HG02588 (cell line): ENCODE results near the gene NUAK1.

Source experiments
- ATAC-seq: cut with Tn5 transposase; IDR thresholded peaks from one replicate; pipeline ENCODE4 v1.9.1; 2021; ENCODE audit warnings: mild to moderate bottlenecking, moderate library complexity; ENCODE audit not compliant: unreplicated experiment

NUAK1 gene

DNA sequence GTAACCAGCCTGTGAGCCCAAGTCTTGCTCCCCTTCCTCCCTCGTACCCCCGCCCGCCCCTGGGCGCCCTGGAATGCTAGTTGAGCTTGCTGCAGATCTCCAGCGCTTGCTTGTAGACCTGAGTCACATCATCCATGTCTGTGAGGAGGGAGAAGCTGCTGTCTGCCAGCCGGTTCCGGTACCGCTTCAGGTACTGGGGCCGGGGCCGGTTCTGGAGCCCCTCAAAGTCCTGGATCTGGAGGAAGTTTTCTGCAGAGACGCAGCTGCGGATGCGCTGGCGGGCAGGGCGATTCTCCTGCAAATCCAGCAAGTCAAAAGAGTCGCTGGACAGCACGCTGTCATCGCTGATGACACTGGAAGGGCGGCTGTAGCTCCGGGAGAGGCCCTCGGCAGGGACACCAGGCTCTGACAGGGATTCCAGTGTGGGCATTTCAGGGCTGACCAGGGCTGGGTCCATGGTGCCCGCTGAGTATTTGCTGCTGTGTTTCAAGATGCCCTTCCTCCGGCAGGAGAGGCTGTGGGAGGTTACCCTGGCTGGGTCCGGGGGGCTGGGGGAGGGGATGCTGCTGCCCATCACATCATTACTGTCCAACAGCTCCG, 71.9 kb downstream of the NUAK1 start:
- ATAC-seq: no peak

DNA sequence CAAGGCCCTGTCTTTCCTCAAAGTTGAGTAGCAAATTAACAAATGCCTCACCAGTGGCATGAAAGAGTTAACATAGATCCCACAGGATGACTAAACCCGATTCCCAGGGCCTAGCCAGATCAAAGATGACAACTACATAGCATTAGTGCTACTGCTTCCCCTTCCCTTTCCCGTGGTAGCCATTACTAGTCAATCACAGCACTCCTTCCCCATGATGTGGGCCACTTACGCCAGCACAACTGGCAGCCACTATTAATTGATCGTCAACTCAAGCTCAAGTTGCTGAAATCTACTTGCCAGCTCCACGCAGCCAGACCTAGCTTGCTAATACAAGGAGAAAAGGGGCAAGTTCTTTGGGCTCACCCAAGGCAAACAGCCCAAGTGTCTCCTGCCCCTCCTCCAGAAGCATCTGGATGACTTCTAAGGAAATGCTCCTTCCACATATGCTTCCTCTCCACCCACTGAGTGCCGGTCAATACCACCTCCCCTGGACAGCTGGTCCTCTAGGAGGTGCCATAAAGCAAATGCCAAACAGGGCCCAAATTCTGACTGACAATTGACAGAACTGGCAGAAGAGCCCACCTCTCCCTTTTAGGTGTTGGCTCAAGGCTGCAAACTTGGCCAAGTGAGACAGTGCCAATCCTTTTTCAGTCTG, 72.6 kb downstream of the NUAK1 start:
- no peak for ATAC-seq

DNA sequence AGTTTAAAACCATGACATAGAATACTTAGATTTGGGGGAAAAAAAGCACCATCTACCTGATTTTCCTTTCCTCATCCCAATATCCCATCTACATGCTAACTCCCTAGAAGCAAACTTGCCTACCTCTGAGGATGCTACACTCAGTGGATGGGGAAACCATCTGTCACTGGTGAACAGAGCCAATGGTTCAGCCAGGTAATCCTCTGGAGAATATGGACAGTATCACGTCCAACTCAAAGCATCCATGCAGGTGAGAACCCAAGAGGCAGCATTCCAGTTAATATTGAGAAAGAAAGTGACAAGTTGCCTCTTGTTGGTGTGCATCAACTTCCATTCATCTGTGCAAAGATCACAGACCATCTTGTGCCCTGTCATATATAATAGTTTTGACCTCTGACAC, 73.2 kb downstream of the NUAK1 start:
- ATAC-seq: no peak

DNA sequence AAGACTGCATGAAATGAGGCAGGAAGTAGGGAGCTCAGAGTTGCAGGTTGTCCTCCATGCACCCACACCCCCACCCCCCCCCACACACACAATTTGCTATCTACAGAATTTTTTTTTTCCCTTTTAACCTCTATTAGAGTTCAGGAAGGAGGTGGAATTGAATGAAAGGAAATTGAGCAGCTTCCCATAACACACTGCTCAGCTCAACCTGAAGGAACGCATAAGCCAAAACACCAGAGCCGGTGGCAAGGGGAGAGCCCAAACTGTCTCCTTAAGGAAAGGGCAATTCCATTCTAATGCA, 74.1 kb downstream of the NUAK1 start:
- ATAC-seq: no peak

DNA sequence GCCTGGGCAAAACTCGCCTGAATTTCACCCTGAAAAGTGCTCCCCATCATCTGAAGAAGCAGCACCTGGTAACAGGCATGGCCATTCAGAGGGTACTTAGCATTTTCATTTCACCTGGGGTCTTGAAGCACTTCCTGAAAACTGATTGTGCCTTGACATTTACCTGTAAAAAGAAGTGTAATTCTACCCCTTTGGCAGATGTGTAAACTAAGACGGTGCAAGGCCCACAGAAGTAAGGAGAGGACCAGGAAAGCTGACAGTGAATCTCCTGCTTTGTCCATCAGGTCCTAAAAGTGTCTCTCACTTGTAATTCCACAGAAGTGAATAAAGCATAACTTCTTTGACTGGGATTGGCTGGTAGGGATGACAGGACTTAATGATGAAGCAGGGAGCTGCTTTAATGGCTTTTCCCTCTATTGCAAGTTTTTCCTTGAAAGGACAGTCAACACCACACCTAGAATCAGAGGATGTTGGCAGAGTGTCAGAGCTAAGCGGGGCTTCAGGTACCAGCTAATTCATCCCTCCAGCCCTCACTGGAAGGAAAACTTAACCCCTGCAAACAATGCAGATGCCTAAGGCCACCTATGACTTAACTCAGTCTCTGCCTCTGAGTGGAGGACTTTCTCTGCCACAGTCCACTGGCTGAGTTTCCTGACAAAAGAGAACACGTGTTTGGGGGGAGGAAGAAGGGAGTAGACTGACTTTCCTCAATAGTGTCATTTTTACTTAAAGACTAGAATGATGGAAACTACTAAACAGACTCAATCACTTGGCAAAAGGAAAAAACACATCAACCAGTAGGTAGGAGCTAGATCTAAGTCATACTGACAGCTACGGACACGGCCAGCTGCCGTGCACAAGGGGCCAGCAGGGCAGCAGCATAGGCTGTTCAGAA, 74.7 kb downstream of the NUAK1 start:
- no peak for ATAC-seq

DNA sequence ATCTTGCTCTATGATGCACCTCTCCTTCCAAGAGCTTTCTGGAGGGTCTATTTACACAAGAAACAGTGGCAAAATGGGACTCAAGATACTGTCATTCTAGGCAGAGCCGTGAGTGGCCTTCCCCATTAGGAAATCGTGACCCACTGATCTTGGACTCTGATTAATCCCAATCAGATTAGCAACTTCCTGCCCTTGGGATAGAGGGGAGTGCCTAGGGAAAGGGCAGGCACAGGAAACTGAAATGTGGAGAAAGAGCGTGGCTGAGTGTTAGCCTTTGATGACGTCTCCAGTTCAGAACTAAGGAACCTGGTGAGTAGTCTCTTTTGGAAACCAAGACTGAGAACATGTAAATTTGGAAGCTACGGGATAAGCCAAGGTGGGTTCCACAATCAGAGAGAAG, 76.1 kb downstream of the NUAK1 start:
- no peak for ATAC-seq

DNA sequence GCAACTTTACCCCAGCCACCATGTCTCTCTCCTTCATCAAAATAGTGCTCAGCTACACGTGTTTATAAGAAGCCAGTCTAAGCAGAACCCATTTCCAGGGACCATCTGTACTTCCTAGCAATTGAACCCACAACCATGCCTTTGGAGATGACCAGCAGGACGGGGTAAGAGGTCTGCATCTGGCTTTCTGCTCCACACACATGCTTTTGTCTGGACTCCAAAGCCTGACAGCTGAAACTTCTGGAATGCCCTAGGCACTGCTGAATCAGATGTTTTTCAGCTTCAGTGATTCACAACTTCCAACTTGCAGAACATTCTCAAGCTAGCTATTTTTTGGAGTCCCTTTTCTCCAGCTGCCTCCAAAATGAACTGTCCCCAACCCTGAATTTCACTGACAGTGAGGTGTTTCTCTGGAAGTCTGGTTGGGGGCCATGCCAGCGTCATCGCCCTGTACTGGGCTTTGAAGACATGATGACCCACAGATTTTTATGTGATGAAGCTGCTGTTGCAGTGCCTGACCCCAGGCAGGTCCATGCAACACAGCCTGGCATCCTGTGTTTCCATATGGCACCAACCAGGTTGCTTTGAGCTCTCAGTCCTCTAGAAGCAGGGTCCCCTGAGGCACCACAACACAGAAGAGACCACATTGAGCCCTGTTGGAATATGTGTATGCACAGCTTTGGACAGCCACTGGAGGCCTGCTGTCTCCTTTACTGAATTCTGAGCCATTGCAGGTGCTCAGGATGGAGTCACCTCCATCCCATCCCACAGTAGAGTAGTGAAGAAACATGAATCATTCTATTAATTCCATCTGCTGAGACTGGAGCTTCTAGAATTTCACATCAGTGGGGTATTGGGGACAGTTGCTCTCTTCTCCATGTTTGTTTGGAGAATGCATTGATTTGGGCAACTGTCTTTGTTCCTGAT, 80.2 kb downstream of the NUAK1 start:
- ATAC-seq: no peak

DNA sequence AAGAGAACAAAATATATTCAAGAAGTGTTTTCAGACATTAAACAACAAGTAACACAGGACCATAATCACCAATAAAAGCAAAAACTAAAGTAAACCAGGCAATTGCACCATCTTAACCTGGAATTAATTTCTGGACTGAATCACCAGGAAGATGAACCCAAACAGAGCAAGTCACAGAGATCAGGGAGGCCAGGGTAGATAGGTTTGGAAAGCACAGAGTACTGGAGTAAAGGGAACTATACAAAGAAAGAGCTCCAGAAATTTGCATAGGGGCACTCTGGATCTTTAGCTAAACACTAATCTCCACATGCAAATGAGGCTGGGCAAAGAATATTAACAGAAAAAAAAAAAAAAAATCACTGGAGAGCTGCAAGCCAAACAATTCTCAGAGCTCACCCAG, 84.7 kb downstream of the NUAK1 start:
- no peak for ATAC-seq

DNA sequence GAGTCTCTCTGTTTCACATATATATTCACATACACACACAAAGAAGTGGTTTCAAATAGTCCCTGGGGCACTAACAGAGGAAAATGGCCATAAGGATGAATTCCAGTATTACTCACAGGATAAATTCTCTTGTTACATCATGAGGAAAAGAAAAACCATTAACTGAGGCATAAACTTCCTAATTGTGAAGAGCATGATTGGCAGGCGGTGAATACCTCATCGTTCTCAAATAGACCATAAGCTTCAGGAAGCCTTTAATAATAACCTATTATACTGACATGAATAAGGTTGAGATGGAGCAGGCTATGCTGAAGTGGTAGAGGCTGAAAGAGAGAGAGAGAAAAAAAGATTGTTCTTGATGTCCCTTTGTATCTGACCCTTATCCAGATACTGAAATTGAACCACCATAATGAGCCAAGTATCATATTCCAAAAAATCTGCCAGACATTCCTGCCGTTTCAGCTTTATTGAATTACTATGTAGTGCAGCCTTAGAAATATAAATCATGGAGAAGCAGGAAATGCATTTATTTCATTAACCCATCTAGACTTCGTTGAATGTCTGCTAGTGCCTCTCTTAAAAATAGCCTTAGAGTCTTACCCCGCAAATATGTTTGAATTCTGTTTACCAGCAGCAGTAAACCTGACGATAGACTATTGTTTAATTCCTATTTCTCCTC, 86.8 kb downstream of the NUAK1 start:
- ATAC-seq: no peak

DNA sequence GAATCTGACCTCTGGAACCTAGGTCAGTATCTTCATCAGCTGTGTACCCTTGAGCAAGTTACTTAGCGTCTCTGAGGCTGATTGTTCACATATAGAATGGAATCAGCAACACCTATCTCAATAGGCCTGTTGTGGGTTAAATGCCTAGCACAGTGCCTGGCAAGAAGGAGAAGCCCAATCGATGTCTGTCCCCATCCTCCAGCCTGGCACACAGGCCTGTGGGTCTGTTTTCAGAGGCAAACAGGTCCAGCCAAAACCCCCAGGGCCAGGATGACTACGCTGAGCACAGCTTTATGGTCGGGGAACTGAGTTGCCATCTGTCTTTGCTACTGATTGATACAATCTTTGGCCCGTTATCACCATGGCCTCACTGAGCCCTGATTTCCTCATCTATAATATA, 89.2 kb downstream of the NUAK1 start:
- no peak for ATAC-seq

DNA sequence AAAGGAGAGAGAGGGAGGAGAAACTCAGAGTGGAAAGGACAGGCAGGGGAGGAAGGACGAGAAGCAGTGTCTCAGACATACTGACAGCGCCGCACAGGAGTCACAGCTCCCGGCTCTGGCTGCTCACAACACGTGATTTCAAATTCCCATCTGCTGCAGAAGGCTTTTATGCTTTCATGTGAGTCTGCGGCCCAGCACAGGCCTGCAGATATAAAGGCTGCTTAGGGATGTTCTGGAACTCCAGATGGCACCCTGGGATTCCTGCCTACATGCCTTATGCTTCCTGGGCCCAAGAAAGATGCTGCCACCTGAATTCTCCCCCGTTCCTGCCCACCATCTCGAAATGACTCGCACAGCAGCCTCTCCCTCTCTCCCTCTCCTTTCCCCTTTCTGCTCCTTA, 89.6 kb downstream of the NUAK1 start:
- ATAC-seq: no peak

DNA sequence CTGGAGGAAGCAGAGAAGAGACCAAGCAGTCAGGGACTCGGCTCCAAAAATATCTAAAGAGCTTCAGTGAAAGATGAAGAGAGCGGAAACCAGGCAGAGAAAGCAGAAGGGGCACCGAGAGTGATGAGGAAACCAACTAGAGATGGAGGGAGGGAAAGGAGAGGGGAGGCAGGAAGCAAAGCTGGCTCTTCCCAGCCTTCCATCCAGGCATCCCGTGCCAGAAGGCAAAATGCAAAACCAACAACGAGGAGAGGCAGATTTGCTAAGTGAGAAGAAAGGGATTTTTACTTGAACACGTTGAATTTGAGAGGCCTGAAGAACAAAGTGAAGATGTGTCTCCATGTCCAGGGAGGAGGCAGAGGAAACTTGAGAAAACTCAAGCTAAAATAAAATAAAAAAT, 90.1 kb downstream of the NUAK1 start:
- no peak for ATAC-seq

DNA sequence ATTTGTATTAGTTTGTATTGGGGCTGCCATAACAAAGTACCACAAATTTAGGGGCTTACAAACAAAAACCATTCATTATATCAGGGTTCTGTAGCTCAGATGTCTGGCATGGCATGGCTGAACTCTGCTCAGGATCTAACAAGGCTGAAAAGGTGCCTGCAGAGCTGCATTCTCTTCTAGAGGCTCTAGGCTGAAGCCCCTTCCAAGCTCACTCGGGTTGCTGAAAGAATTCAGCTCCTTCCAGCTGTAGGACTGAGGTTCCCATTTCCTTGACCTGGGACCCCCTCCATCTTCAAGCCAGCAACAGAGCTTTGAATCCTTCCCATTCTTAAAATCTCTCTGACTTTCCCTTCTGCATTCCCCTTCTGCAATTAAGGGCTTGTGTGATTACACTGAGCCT, 90.7 kb downstream of the NUAK1 start:
- ATAC-seq: no peak

DNA sequence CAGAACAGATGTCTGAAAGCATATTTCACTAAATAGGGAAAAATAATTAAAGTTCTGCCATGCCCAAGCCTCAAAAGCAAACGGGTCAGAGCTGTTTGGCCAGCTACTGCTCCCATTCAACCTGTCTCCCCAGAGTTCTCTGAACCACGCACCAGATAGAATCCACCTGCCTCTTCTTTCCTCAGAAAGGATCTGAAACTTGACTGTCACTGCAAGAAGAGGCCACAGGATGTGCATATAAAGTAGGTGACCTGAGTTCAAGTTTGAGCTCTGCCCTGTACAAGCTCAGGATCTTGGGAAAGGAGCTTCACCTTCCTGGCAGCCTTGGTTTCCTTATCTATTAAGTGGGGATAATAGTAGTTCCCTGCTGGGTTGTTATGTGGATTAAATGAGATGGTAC, 91.8 kb downstream of the NUAK1 start:
- no peak for ATAC-seq

DNA sequence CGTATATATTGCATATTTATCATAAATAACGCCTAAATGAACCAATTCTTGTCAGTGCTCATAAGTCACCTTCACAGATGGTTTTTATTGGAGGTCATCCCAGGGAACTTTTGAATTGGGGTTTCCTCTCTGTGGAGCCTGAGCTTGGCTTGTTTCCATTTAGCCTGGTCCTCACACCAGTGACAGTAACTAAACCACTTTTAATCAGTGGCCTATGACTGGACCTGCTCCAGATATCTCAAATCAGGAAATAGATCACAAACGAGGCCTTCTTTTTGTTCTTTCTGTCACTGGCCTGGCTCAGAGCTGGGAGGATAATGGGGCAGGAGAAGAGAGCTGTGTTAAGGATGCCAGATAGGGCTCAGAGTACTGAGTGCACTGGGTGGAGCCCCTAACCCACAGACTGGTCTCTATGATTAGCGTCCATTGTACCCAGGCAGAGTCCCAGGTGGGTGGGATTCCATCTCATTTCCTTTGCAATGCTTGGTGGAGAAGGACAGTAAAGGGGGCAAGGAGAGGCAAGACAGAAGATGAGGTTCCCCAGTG, 92.4 kb downstream of the NUAK1 start:
- no peak for ATAC-seq

DNA sequence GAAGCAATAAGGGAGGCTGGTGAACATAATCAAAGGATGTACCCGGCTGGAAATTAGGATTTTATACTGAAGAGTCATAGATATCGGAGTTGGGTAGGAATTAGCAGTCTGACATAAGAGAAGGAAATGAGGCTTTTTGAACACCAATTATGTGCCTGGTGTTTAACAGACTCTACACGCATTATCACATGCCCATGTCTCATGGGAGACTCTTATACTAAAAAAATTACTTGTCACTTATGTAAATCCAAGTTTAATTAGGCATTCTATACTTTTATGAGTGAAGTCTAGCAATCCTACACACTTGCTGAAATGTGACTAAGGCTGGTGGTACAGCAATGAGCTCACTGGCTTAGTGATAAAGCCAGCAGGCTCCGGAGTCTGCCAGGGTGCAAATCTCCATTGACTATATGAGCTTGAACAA, 93.5 kb downstream of the NUAK1 start:
- no peak for ATAC-seq

DNA sequence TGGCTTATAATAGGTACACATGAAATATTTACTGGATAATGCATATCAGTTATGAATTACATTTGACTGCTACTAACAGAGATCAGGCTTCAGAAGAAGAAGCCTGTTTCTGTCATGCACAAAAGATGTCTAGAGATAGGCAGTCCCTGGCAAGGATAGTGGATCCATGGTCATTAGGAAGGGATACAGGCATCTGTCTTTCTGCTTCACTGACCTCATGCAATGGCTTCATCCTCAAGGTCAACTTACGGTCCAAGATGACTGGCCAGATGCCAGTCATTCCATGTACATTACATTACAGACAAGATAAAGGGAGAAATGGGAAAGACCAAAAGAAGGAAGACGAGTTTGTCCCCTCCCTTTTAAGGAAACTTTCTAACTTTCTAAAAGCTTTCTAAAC, 94.0 kb downstream of the NUAK1 start:
- no peak for ATAC-seq

DNA sequence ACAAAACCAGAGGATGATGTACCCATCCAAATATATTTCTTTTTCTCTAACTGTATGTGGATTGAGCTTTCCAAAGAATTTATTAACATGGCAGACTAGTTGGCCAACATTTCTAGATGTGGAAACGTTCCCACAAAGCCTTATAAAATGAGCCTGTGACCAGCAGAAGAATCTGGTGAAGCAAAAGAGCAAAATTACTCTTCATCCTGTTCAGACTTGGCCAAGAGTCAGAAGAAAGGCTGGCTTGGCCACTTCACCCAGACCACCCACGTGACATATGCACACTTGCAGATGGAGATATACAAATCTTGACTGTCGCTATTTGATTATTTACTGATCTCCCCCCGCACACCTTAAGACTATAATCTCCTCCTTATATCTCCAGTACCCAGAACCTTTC, 96.7 kb downstream of the NUAK1 start:
- ATAC-seq: no peak

DNA sequence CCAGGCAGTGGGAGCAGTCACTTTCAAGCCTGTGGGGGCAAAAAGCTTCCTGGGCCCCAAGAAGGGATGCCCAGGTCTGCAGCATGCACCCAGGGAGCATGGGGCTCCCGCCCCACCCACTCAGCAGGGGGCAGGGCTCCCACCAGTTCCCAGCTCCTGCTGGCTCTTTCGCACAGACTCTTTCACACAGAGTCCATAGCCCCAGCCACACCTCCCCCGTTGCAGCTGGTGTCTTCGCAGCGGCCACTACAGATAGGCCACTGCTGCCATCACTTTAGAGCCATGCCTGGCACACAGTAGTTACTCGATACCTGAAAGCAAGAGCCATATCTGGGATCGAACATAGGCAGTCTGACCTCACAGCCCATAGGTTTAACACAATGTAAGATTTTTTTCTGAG, 98.2 kb downstream of the NUAK1 start:
- ATAC-seq: no peak

DNA sequence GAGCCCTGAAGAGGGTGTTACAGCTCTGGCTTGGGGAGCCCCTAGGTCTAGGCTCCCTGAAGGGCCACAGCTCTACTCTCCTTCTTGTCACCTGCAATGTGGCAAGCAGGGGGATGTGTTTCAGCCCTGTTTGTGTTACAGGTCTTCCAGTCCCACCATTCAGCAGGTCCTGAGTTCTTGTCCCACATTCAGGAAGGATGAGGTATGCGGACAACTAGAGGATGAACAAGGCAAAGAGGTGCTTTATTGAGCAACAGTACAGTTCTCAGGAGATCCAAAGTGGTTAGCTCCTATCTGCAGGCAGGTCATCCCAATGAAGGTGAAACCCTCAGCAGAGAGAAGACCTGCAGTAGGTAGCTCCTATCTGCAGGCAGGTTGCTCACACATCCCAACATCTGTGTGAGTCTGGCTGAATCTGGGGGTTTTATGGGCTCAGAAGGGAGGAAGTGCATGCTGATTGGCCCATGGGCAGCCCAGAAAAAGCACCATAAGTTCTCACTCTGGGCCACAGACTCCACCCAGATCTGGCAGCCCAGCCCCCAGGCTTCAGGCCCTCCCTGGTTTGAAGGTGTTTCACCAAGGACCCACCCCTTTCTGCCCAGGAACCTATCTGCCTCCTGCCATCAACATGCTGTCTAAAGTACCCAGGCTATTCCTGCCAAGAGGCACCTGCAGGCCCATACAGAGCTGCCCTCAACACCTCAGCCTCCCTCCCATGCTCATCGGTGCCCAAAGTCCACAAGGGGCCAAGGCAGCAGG, 98.9 kb downstream of the NUAK1 start:
- ATAC-seq: no peak
